Activated naive CD4-positive, alpha-beta T cell treated with anti-CD3 and anti-CD28 coated beads, Interleukin-2, amount 10 ng/mL, durations not matched to agents 7 days and 5 days (primary cell): ENCODE measurements around the gene TSPYL2.

Experiments used
- CTCF ChIA-PET: fragments of 350-600 bp; sonication (Branson Sonifier 250); formaldehyde crosslinking; loops from one replicate; lab custom pipeline; 2021; ENCODE audit warnings: antibody characterized with exemption; lab: Charles Lee
- DNase-seq: peaks from one replicate; pipeline ENCODE4 v3.0.0-alpha.2; 2020
- H3K27ac Mint-ChIP-seq: one replicate; pipeline ENCODE4 v1.8.0; 2021; ENCODE audit warnings: mild to moderate bottlenecking, moderate library complexity, mixed read lengths
- H3K27me3 Mint-ChIP-seq: one replicate; pipeline ENCODE4 v1.8.0; 2021; ENCODE audit warnings: mild to moderate bottlenecking, mixed read lengths
- H3K36me3 Mint-ChIP-seq: one replicate; pipeline ENCODE4 v1.8.0; 2021; ENCODE audit warnings: mixed read lengths
- H3K4me1 Mint-ChIP-seq: one replicate; pipeline ENCODE4 v1.8.0; 2021; ENCODE audit warnings: mixed read lengths
- H3K4me3 Mint-ChIP-seq: one replicate; pipeline ENCODE4 v1.8.0; 2021; ENCODE audit warnings: mild to moderate bottlenecking, moderate library complexity, mixed read lengths
- H3K9me3 Mint-ChIP-seq: one replicate; pipeline ENCODE4 v1.8.0; 2021; ENCODE audit warnings: mixed read lengths

Gene TSPYL2

DNA sequence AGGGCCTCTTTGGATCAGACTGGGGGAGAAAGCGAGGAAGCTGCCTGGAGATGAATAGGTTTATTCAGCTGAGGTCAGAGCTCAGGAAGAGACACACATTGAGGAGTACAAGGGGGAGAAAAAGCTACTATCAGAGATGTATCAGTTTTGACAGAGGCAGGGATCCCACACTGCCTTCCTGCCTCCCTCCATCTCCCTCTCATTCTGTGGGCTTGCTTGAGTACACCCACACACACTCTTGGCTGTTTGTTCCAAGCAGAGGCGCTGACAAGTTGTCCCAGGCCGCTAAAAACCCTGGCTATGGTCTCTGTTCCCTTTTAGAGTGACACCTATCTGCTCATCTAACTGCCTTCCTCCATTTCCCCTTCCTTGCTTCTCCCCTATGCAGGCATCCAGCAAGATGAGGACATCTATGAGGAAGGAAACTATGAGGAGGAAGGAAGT is 5.2 kb downstream of the TSPYL2 start:
- H3K9me3 Mint-ChIP-seq: no peaks in the 10 kb centered on the region
- peaks cover 42% of the 10 kb centered on the region for H3K4me1 Mint-ChIP-seq
- H3K36me3 Mint-ChIP-seq: peaks cover 19% of the 10 kb centered on the region
- CTCF ChIA-PET: interaction anchor here (1.0 kb wide), 1 partner anchor 16 kb away, joined by 3 read pairs; no protein-coding TSS in a partner anchor
- H3K4me3 Mint-ChIP-seq: no peak overlapping the region
- H3K27me3 Mint-ChIP-seq: no peaks in the 10 kb centered on the region
- H3K27ac Mint-ChIP-seq: peak overlapping the region; percentile 29
- DNase-seq: no peak

DNA sequence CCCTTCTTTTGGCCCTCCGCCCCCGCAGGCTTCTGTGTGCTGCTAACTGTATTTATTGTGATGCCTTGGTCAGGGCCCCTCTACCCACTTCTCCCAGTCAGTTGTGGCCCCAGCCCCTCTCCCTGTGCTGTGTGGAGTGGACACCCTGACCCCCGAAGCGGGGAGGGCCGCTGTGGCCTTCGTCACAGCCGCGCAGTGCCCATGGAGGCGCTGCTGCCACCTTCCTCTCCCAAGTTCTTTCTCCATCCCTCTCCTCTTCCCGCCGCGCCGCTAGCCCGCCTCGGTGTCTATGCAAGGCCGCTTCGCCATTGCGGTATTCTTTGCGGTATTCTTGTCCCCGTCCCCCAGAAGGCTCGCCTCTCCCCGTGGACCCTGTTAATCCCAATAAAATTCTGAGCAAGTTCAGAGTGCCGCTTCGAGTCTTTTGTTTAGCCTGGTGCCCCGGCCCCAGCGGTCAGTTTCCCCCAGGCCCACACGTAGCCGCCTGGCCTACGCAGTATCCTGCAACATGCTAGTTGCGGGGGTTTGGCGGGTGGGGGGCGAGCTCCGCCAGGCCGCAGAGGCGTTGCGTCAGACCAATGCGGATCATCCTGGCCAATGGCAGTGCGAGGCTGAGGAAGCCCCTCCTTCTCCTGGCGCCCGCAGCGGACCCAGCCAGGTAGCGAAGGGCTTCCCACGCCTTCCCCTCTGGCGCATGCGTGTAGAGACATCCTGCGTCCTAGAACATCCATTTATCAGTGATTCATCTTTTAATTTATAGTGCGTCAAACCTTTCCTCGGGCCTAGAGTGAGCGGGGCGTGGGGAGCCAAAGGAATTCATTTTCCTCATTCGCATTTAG is 6.2 kb downstream of the TSPYL2 start:
- H3K9me3 Mint-ChIP-seq: no peaks in the 10 kb centered on the region
- peaks cover 19% of the 10 kb centered on the region for H3K36me3 Mint-ChIP-seq
- peak overlapping the region; percentile 79 for H3K4me3 Mint-ChIP-seq
- peak overlapping the region; percentile 85 for H3K27ac Mint-ChIP-seq
- peak; percentile 76 for DNase-seq
- H3K27me3 Mint-ChIP-seq: no peaks in the 10 kb centered on the region
- CTCF ChIA-PET: interaction anchor here (2.1 kb wide), 1 partner anchor 16 kb away, joined by 10 read pairs; no protein-coding TSS in a partner anchor
- peaks cover 39% of the 10 kb centered on the region for H3K4me1 Mint-ChIP-seq

DNA sequence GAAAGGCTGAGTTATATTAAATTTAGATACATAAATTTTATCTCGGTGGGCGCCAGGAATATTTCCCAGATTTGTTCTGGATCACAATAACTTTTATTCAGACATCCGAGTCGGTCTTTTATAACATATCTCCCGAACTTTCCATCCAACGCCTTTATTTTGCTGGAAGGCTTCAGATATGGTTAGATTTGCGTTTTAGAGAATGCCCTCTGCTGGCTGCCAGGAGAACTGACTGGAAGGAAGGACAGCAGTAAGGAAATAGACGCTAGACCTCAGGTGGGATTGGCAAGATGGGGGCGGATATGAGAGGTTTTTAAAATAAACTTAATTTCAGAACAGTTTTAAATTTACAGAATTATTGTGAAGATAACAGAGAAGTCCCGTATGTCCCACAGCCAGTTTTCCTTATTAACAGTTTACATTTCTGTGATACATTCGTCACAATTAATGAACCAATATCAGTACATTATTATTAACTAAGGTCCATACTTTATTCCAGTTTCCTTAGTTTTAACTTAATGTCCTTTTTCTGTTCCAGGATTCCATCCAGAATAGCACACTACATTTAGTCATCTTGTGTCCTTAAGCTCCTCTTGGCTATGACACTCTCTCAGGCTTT is 7.2 kb downstream of the TSPYL2 start:
- Mint-ChIP-seq H3K27me3 (no peaks in the 10 kb centered on the region), H3K4me1 (peaks cover 31% of the 10 kb centered on the region), H3K27ac (peak overlapping the region; percentile 85), H3K9me3 (no peaks in the 10 kb centered on the region), H3K4me3 (peak overlapping the region; percentile 79), H3K36me3 (peaks cover 17% of the 10 kb centered on the region)
- DNase-seq: peak; percentile 52
- CTCF ChIA-PET: interaction anchor here (0.9 to 2.1 kb wide), 2 partner anchors 17 to 20 kb away, joined by 3 to 10 read pairs; no protein-coding TSS in a partner anchor

DNA sequence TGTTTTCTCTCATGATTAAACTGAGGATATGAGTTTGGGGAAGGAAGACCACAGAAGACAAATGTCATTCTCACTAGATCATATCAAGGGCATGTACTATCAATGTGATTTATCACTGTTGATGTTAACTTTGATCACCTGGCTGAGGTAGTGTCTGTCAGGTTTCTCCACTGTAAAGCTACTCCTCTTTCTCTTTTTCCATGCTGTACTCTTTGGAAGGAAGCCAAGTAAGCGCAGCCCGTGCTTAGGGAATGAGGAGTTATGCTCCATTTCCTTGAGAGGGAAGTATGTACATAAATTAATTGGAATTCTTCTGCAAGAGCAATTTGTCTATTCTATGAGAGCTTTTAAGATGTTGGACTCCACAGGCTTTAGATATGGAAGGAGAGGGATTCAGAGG is 7.8 kb downstream of the TSPYL2 start:
- H3K4me1 Mint-ChIP-seq: peaks cover 34% of the 10 kb centered on the region
- no peak overlapping the region for H3K27ac Mint-ChIP-seq
- H3K9me3 Mint-ChIP-seq: no peaks in the 10 kb centered on the region
- H3K4me3 Mint-ChIP-seq: no peak overlapping the region
- peaks cover 13% of the 10 kb centered on the region for H3K36me3 Mint-ChIP-seq
- no peaks in the 10 kb centered on the region for H3K27me3 Mint-ChIP-seq
- CTCF ChIA-PET: interaction anchor here (0.9 to 2.1 kb wide), 2 partner anchors 18 to 21 kb away, joined by 3 to 10 read pairs; no protein-coding TSS in a partner anchor
- DNase-seq: no peak

DNA sequence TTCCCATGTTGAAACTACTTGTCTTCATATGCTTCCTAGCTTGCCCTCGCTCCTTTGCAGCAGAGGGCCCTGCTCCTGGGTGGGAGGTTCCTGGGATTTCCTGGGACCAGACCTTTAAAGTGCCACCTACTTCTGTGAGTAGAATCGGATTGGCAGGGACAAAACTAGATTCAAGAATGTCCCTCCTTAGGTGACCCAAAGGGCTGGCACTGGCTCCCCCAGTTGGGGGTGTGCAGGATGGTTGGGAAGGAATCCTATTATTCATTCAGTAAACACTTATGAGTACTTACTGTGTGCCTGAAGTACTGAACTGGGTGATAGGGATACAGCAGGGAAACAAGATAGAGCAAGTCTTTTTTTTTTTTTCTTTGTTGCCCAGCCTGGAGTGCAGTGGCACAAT is 9.2 kb downstream of the TSPYL2 start:
- peaks cover 6% of the 10 kb centered on the region for H3K36me3 Mint-ChIP-seq
- H3K27ac Mint-ChIP-seq: no peak overlapping the region
- no peaks in the 10 kb centered on the region for H3K9me3 Mint-ChIP-seq
- no peak overlapping the region for H3K4me3 Mint-ChIP-seq
- H3K4me1 Mint-ChIP-seq: peaks cover 38% of the 10 kb centered on the region
- CTCF ChIA-PET: no interaction called here
- H3K27me3 Mint-ChIP-seq: no peaks in the 10 kb centered on the region
- no peak for DNase-seq

DNA sequence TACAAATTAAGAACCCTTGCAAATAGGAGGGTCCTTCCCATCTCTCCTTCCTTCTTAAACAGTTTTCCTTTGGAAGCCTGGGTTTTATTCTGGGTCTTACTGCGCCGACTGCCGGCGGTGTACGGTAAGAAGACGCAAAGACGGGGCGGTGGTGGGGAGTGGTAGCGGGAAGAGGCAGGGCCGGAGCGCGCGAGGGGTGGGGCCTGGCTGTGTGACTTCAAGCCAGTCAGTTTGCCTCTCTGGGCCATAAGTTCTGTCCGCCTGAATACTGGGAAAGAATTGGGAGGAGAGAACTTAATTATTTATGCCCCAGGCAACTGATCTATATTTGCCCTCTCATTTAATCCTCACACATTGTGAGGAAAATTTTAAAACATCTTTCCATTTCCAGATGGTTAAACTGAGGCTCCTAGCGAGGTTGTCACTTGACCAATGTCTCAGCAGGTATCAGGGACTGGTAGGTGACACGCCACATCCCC is 11.0 kb downstream of the TSPYL2 start:
- CTCF ChIA-PET: no interaction called here
- peak; percentile 83 for DNase-seq
- H3K36me3 Mint-ChIP-seq: peaks cover 5% of the 10 kb centered on the region
- H3K27ac Mint-ChIP-seq: peak overlapping the region; percentile 94
- H3K27me3 Mint-ChIP-seq: no peaks in the 10 kb centered on the region
- peaks cover 28% of the 10 kb centered on the region for H3K4me1 Mint-ChIP-seq
- H3K4me3 Mint-ChIP-seq: peak overlapping the region; percentile 91
- H3K9me3 Mint-ChIP-seq: no peaks in the 10 kb centered on the region

DNA sequence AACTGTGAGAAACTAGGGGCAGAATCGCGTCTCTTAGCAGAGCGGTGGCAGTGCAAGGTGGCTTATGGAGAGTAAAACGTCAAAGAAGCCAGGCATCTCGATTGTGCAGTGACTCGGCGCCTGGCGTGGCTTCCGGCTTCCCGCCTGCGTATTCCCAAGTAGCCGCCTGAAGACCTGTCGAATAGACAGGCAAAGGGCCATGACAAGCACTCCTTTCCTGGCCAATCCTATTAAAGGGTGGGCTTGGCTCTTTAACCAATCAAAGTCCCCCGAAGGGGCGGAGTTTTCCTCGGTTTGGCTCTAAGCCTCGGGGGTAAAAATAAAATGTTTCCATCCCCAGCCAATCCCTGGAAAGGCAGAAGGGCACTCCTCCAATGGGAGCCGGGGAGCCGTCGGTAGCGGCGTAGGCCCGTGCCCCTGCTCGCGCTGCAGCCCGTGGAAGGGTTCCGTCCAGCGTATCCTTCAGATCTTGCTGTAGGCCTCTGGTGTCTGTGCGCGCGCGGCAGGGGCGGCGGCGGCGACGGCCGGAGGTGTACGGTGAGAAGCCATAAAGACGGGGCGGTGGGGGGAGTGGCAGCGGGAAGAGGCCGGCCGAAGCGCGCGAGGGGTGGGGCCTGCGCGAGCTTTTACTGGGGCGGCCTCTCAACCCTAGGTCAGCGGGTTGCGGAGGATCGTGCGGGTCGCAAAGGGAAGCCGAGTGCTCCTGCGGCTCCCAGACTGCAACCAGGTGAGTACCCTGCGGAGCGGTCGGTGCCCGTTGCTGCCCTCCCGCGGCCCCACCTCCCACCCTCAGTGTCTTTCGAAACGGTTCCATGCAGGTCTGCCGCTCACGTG is 11.8 kb downstream of the TSPYL2 start, which contains the start of gene KANTR:
TSS of gene KANTR (plus strand) at position 395 of the 834 bp plus-strand sequence. CDS start 30,131 bp downstream, outside the sequence.
- CTCF ChIA-PET: no interaction called here
- Mint-ChIP-seq H3K27me3 (no peaks in the 10 kb centered on the region), H3K36me3 (peaks cover 5% of the 10 kb centered on the region), H3K9me3 (no peaks in the 10 kb centered on the region), H3K4me3 (peak within 1 kb of the TSS; percentile 91), H3K27ac (peak within 1 kb of the TSS; percentile 94), H3K4me1 (peaks cover 20% of the 10 kb centered on the region)
- DNase-seq: peak; percentile 87

DNA sequence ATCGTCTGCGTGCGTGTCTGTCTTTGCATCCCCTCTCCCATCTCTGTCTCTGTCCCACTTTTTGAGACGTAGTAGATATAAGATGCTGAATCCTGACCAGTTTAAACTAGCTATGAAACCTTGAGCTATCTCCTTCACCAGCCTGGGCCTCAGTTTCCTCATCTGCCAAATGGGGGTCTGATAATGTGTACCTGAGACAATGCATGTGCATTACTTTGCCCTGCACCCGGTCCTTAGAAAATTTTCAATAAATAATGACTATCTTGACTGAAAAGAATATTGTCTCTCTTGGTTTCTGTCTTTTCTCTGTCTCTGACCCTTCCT is 12.4 kb downstream of the TSPYL2 start:
- Mint-ChIP-seq H3K36me3 (peaks cover 8% of the 10 kb centered on the region), H3K27ac (peak overlapping the region; percentile 94), H3K4me1 (peaks cover 20% of the 10 kb centered on the region), H3K9me3 (no peaks in the 10 kb centered on the region), H3K27me3 (no peaks in the 10 kb centered on the region), H3K4me3 (peak overlapping the region; percentile 91)
- CTCF ChIA-PET: no interaction called here
- DNase-seq: no peak

DNA sequence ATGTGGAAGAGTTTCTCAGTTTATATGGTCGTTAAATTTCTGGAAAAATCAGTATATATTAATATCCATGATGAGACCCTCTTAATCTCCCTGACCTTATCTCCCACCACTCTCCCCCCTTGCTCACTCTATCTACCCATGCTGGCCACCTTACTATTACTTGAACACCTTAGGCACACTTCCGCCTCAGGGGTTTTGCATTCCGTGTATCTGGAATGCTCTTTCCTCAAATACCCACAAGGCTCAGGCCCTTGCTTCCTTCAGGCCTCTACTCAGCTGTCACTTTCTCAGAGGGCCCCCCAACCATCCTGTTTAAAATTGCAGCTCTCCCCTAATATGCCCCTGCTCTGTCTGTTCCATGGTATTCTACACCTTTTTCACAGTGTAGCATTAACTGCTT is 13.6 kb downstream of the TSPYL2 start:
- H3K4me1 Mint-ChIP-seq: peaks cover 20% of the 10 kb centered on the region
- H3K36me3 Mint-ChIP-seq: peaks cover 9% of the 10 kb centered on the region
- no peak overlapping the region for H3K27ac Mint-ChIP-seq
- no peaks in the 10 kb centered on the region for H3K27me3 Mint-ChIP-seq
- H3K9me3 Mint-ChIP-seq: no peaks in the 10 kb centered on the region
- no peak for DNase-seq
- CTCF ChIA-PET: no interaction called here
- no peak overlapping the region for H3K4me3 Mint-ChIP-seq

DNA sequence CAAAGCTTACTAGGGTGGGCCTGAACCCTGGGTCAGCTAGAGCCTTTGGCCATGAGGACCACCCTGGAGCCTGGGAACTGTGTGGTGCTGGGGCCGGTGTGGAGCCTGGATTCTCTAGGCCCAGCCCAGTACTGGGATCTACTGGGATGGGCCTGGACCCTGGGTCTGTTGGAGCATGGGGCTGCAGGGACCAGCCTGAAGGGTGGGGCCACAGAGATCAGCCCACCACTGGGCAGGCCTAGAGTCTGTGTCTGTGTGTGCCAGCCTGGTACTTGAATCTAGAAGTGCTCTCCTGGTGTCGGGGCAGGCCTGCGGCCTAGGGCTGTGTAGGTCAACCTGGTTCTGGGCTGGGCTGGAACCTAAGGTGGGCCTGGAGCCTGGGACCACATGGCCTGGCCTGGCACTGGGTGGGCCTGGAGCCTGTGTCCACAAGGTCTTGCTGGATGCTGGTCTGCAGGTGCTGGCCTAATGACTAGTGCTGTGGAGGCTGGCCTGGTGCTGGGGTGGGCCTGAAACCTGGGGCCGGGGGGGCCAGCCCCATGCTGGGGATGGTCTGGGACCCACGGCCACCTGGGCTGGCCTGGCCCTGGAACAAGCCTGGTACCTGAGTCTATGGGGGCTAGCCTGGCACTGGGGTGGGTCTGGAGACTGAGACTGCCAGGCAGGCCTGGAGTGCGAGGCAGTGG is 32.8 kb downstream of the TSPYL2 start:
- DNase-seq: no peak
- no peaks in the 10 kb centered on the region for H3K27me3 Mint-ChIP-seq
- H3K4me1 Mint-ChIP-seq: peaks cover 4% of the 10 kb centered on the region
- no peaks in the 10 kb centered on the region for H3K9me3 Mint-ChIP-seq
- CTCF ChIA-PET: no interaction called here
- H3K27ac Mint-ChIP-seq: no peak overlapping the region
- peaks cover 11% of the 10 kb centered on the region for H3K36me3 Mint-ChIP-seq
- no peak overlapping the region for H3K4me3 Mint-ChIP-seq

DNA sequence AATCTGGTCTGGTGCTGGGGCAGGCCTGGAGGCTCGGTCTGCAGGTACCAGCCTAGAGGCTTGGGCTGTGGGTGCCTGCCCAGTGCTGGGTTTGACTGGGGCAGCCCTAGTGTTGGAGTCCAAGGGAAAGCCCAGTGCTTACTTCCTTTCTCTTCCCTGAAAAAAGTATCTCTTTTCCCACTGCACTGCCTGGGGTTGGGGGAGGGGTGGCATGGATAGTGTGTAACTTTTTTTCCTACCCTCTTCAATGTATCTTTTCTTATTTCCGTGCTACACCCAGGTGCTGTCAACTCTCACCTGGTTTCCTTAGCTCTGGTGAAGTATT is 33.3 kb downstream of the TSPYL2 start:
- no peak overlapping the region for H3K27ac Mint-ChIP-seq
- peaks cover 11% of the 10 kb centered on the region for H3K36me3 Mint-ChIP-seq
- DNase-seq: no peak
- CTCF ChIA-PET: no interaction called here
- no peaks in the 10 kb centered on the region for H3K27me3 Mint-ChIP-seq
- H3K4me3 Mint-ChIP-seq: no peak overlapping the region
- H3K4me1 Mint-ChIP-seq: peaks cover 4% of the 10 kb centered on the region
- no peaks in the 10 kb centered on the region for H3K9me3 Mint-ChIP-seq

DNA sequence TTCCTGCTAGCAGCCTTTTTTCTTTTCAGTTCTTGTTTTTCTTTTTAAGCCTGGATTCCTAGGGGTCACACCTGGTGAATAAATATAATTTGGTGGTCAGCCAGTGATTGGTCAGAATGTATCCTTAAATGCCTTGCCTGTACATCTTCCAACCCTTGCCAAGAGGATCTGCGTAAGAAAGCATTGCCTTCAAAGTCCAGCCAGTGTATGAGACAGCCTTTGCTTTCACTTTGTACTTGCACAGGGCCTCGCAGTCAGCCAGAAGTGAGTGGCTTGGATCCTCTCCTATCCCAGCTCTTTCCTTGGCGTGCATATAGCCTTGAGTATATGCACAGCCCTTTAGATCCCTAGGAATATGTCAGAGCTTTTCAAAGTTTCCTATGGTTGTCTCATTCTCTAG is 33.9 kb downstream of the TSPYL2 start:
- Mint-ChIP-seq H3K36me3 (peaks cover 11% of the 10 kb centered on the region), H3K4me1 (peaks cover 4% of the 10 kb centered on the region), H3K27ac (no peak overlapping the region), H3K9me3 (no peaks in the 10 kb centered on the region), H3K27me3 (no peaks in the 10 kb centered on the region), H3K4me3 (no peak overlapping the region)
- CTCF ChIA-PET: no interaction called here
- DNase-seq: no peak

DNA sequence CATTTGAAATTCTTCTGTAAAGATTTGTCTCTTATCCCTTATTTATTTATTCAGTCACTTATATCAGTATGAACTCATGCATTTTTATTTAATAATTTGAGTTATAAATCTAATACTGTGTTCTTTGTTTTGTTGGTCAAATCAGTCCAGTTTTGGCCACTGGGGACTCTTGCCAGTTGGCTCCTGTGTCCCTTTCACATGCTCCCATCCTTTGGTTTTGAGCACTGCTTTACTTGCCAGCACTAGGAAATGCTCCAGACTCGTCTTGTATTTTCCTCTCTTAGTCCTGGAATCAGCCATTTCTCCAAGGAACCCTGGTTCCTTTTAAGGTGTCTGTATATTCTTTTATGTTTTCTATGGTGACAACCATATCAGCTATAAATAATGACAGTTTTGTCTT is 39.8 kb downstream of the TSPYL2 start:
- CTCF ChIA-PET: no interaction called here
- peaks cover 7% of the 10 kb centered on the region for H3K36me3 Mint-ChIP-seq
- H3K27ac Mint-ChIP-seq: no peak overlapping the region
- no peak overlapping the region for H3K4me3 Mint-ChIP-seq
- H3K9me3 Mint-ChIP-seq: no peaks in the 10 kb centered on the region
- peaks cover 6% of the 10 kb centered on the region for H3K4me1 Mint-ChIP-seq
- no peak for DNase-seq
- no peaks in the 10 kb centered on the region for H3K27me3 Mint-ChIP-seq
